GM10847 (cell line): Measurements from ENCODE around the gene CCSAP.
A peak's percentile ranks its signal among the peaks of the same experiment; 100 is the strongest.

Experiments used
- POLR2A ChIP-seq: IDR thresholded peaks from 2 replicates; pipeline ENCODE4 v1.6.1; 2011; ENCODE audit not compliant: insufficient read length; ENCODE audit errors: extremely low read depth

Gene CCSAP

GRCh38 chr1:229342656-229343569, at the start of gene CCSAP:
Gene CCSAP, minus strand, starts transcription at chr1:229343047. Its CDS starts 582 bp downstream, at chr1:229342465.
- TF ChIP-seq POLR2A, result peak; percentile 65

- TF ChIP-seq POLR2A, result no peak
Observed at GRCh38 chr1:229390130-229390529, 47.3 kb upstream of the CCSAP start.

GRCh38 chr1:229388897-229389580, 46.2 kb upstream of the CCSAP start:
- TF ChIP-seq POLR2A, result no peak

GRCh38 chr1:229385853-229386456, 43.1 kb upstream of the CCSAP start:
- no peak for TF ChIP-seq POLR2A

GRCh38 chr1:229384822-229385221, 42.0 kb upstream of the CCSAP start:
- TF ChIP-seq POLR2A, result no peak

- TF ChIP-seq POLR2A, result no peak
Observed at GRCh38 chr1:229383961-229384360, 41.1 kb upstream of the CCSAP start.

- TF ChIP-seq POLR2A, result no peak
Observed at GRCh38 chr1:229383188-229383587, 40.3 kb upstream of the CCSAP start.

GRCh38 chr1:229381234-229381633, 38.4 kb upstream of the CCSAP start:
- no peak for TF ChIP-seq POLR2A

GRCh38 chr1:229380536-229381160, 37.8 kb upstream of the CCSAP start:
- no peak for TF ChIP-seq POLR2A

GRCh38 chr1:229379846-229380245, 37.0 kb upstream of the CCSAP start:
- no peak for TF ChIP-seq POLR2A

GRCh38 chr1:229378586-229379367, 35.9 kb upstream of the CCSAP start:
- TF ChIP-seq POLR2A, result no peak

- TF ChIP-seq POLR2A, result no peak
Observed at GRCh38 chr1:229377429-229377828, 34.6 kb upstream of the CCSAP start.

- TF ChIP-seq POLR2A, result no peak
Observed at GRCh38 chr1:229376521-229376920, 33.7 kb upstream of the CCSAP start.

GRCh38 chr1:229374485-229374884, 31.6 kb upstream of the CCSAP start:
- TF ChIP-seq POLR2A, result no peak

- no peak for TF ChIP-seq POLR2A
Observed at GRCh38 chr1:229373395-229373794, 30.5 kb upstream of the CCSAP start.
